CD8-positive, alpha-beta memory T cell (primary cell): ENCODE measurements around the gene TM9SF4. TPM values are rescaled to one million over a fixed set of nuclear protein-coding genes. Genes with fewer than 3 reads are reported as not detected.

Experiments
- CTCF ChIA-PET: fragments of 350-600 bp; sonication (Branson Sonifier 250); formaldehyde crosslinking; loops from one replicate; lab custom pipeline; 2021; ENCODE audit warnings: antibody characterized with exemption; lab: Charles Lee
- POLR2A ChIA-PET: fragments of 350-600 bp; sonication (Branson Sonifier 250); formaldehyde crosslinking; loops from one replicate; lab custom pipeline; 2021; ENCODE audit warnings: antibody characterized with exemption; lab: Charles Lee
- DNase-seq, 5 donors: peaks; one replicate each; pipeline versions ENCODE4 v3.0.0 to v3.0.0-alpha.2; 2020 to 2022; ENCODE audit warnings: mixed read lengths in 1 of 5
- H3K27ac ChIP-seq: one replicate; pipeline ENCODE4 v1.7.0; 2013; ENCODE audit warnings: low read depth, mild to moderate bottlenecking, low read length, moderate library complexity
- H3K27me3 ChIP-seq: 2 replicates; pipeline ENCODE4 v1.7.0; 2013; ENCODE audit warnings: low read length, mild to moderate bottlenecking; ENCODE audit not compliant: insufficient read depth, poor library complexity, severe bottlenecking
- H3K36me3 ChIP-seq: 2 replicates; pipeline ENCODE4 v1.7.0; 2013; ENCODE audit warnings: mild to moderate bottlenecking, low read length, moderate library complexity; ENCODE audit not compliant: insufficient read depth
- H3K4me1 ChIP-seq: 2 replicates; pipeline ENCODE4 v1.7.0; 2013; ENCODE audit warnings: mild to moderate bottlenecking, low read length, moderate library complexity; ENCODE audit not compliant: insufficient read depth
- H3K4me3 ChIP-seq: 2 replicates; pipeline ENCODE4 v1.7.0; 2013; ENCODE audit warnings: mild to moderate bottlenecking, low read length
- H3K9me3 ChIP-seq: 2 replicates; pipeline ENCODE4 v1.7.0; 2013; ENCODE audit warnings: mild to moderate bottlenecking, low read length
- H3K27ac Mint-ChIP-seq, 8 donors: one replicate each; pipeline ENCODE4 v1.8.0; 2020 to 2021; ENCODE audit warnings: mixed read lengths in 8 of 8, mild to moderate bottlenecking in 6 of 8, inconsistent platforms in 3 of 8, moderate library complexity in 3 of 8
- H3K27me3 Mint-ChIP-seq, 2 donors: one replicate each; pipeline ENCODE4 v1.8.0; 2020 to 2021; ENCODE audit warnings: mixed read lengths in 2 of 2, mild to moderate bottlenecking in 1 of 2, moderate library complexity in 1 of 2
- H3K36me3 Mint-ChIP-seq, 3 donors: one replicate each; pipeline ENCODE4 v1.8.0; 2020 to 2021; ENCODE audit warnings: mixed read lengths in 3 of 3, inconsistent platforms in 1 of 3, mild to moderate bottlenecking in 1 of 3
- H3K4me1 Mint-ChIP-seq, 3 donors: one replicate each; pipeline ENCODE4 v1.8.0; 2020 to 2021; ENCODE audit warnings: mixed read lengths in 3 of 3, inconsistent platforms in 1 of 3, mild to moderate bottlenecking in 1 of 3
- H3K4me3 Mint-ChIP-seq, 7 donors: one replicate each; pipeline ENCODE4 v1.8.0; 2020 to 2021; ENCODE audit warnings: mixed read lengths in 7 of 7, mild to moderate bottlenecking in 6 of 7, moderate library complexity in 4 of 7, inconsistent platforms in 2 of 7
- H3K9me3 Mint-ChIP-seq, 5 donors: one replicate each; pipeline ENCODE4 v1.8.0; 2020 to 2022; ENCODE audit warnings: mixed read lengths in 5 of 5, mild to moderate bottlenecking in 3 of 5, moderate library complexity in 2 of 5, inconsistent platforms in 1 of 5
- polyA plus RNA-seq: library from polyadenylated mRNA; unstranded; fragments of 300-500 nt; fragmentation: Illumina TruSeq; gene quantifications from one replicate; pipeline ENCODE4 v1.2.3, GENCODE V29; 2021
- total RNA-seq, 2 experiments: library from RNA; stranded (reverse); gene quantifications; one replicate each; pipeline ENCODE4 v1.2.3, GENCODE V29; 2021

TM9SF4 gene
- total and polyA plus RNA-seq, 3 experiments from 2014 or later, result 44.0 to 49.8 (median 48.0) TPM

DNA sequence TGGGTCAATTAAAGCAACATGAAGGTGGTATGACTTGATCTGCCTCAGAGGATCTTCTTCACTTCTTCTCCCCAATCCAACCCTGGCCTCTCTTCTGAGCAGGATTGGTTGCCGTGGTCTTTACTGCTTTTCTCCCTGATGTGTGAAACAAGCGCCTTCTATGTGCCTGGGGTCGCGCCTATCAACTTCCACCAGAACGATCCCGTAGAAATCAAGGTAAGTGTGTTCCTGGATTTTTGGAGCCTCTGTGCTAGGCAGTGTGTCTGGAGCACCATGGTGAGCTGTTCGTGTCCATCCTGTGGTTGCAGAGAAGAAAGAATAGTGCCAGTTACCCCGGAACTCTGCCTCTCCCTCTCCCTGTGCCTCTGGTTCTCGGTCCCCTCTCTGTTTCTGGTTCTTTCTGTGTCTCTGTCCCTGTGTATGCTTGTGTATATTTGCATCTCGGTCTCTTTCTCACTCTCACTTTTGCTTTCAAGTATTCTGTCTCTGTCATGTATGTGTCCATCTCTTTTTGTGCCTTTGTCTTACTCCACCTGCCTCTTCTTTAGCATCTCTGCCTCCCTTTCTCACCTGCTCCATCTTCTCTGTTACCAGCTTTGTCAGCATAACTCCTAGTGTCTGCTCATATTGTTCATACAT is 23.5 kb downstream of the TM9SF4 start:
- ChIA-PET POLR2A (no interaction called here), CTCF (no interaction called here)
- Mint-ChIP-seq H3K4me1 (peaks cover 18 to 38% (median 28%) of the 10 kb centered on the region in 3 donors), H3K36me3 (peaks cover 5 to 57% (median 15%) of the 10 kb centered on the region in 3 donors), H3K9me3 (no peaks in the 10 kb centered on the region), H3K4me3 (no peak overlapping the region), H3K27me3 (peaks cover 0 to 1% of the 10 kb centered on the region in 2 donors), H3K27ac (peak overlapping the region in 3 of 8 donors; percentile 8 to 62 (median 8))
- H3K4me3 ChIP-seq, result no peak overlapping the region
- H3K36me3 ChIP-seq, result peaks cover 26% of the 10 kb centered on the region
- no peak overlapping the region for H3K27ac ChIP-seq
- no peak for DNase-seq
- H3K9me3 ChIP-seq, result no peaks in the 10 kb centered on the region
- H3K27me3 ChIP-seq, result no peaks in the 10 kb centered on the region
- no peaks in the 10 kb centered on the region for H3K4me1 ChIP-seq

GRCh38 chr20:32134026-32134425 is 24.5 kb downstream of the TM9SF4 start:
- Mint-ChIP-seq H3K27ac (peak overlapping the region in 1 of 8 donors; percentile 26), H3K4me1 (peaks cover 18 to 38% (median 28%) of the 10 kb centered on the region in 3 donors), H3K4me3 (no peak overlapping the region), H3K9me3 (no peaks in the 10 kb centered on the region), H3K27me3 (peaks cover 0 to 1% of the 10 kb centered on the region in 2 donors), H3K36me3 (peaks cover 5 to 65% (median 17%) of the 10 kb centered on the region in 3 donors)
- no peaks in the 10 kb centered on the region for H3K9me3 ChIP-seq
- no peak overlapping the region for H3K27ac ChIP-seq
- DNase-seq, result no peak
- no peaks in the 10 kb centered on the region for H3K4me1 ChIP-seq
- H3K36me3 ChIP-seq, result peaks cover 30% of the 10 kb centered on the region
- ChIA-PET CTCF (no interaction called here), POLR2A (no interaction called here)
- no peaks in the 10 kb centered on the region for H3K27me3 ChIP-seq
- H3K4me3 ChIP-seq, result no peak overlapping the region

- Histone ChIP-seq H3K27ac (no peak overlapping the region), H3K4me1 (no peaks in the 10 kb centered on the region), H3K4me3 (no peak overlapping the region), H3K27me3 (no peaks in the 10 kb centered on the region), H3K36me3 (peaks cover 46% of the 10 kb centered on the region), H3K9me3 (no peaks in the 10 kb centered on the region)
- Mint-ChIP-seq H3K36me3 (peaks cover 11 to 77% (median 25%) of the 10 kb centered on the region in 3 donors), H3K27me3 (peaks cover 0 to 1% of the 10 kb centered on the region in 2 donors), H3K4me1 (peaks cover 14 to 24% (median 22%) of the 10 kb centered on the region in 3 donors), H3K4me3 (no peak overlapping the region), H3K27ac (peak overlapping the region in 4 of 8 donors; percentile 26 to 84 (median 53)), H3K9me3 (no peaks in the 10 kb centered on the region)
- ChIA-PET POLR2A (no interaction called here), CTCF (no interaction called here)
- DNase-seq, result no peak
Measured at GRCh38 chr20:32135983-32136515, 26.5 kb downstream of the TM9SF4 start.

- Mint-ChIP-seq H3K9me3 (no peaks in the 10 kb centered on the region), H3K27ac (no peak overlapping the region), H3K4me1 (peaks cover 0 to 5% (median 3%) of the 10 kb centered on the region in 3 donors), H3K4me3 (no peak overlapping the region), H3K36me3 (peaks cover 11 to 88% (median 30%) of the 10 kb centered on the region in 3 donors), H3K27me3 (peaks cover 0 to 1% of the 10 kb centered on the region in 2 donors)
- Histone ChIP-seq H3K4me3 (no peak overlapping the region), H3K36me3 (peaks cover 70% of the 10 kb centered on the region), H3K27ac (no peak overlapping the region), H3K27me3 (no peaks in the 10 kb centered on the region), H3K4me1 (no peaks in the 10 kb centered on the region), H3K9me3 (no peaks in the 10 kb centered on the region)
- DNase-seq, result no peak
- CTCF ChIA-PET, result no interaction called here
- POLR2A ChIA-PET, result no interaction called here
Measured at GRCh38 chr20:32138921-32139320, 29.4 kb downstream of the TM9SF4 start.

DNA sequence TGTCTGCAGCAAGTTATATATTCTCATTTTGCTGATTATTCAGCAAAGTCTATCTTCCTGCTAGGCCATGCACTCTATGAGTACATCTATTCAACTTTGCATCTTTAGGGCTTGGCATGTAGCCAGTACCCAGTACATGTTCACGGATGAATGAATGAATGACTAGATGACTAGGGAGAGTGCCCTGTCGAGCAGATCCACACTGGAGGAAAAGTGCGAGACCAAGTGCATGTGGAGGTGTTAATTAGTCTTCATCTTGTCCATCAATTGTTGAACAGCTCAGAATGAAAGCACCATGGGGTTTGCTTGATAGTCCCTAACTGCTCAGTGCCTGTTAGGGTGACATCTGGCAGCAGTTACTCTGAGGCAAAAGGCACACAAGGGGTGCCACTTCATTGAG is 30.4 kb downstream of the TM9SF4 start:
- Mint-ChIP-seq H3K4me1 (peaks cover 0 to 5% (median 3%) of the 10 kb centered on the region in 3 donors), H3K9me3 (no peaks in the 10 kb centered on the region), H3K27me3 (peaks cover 0 to 1% of the 10 kb centered on the region in 2 donors), H3K4me3 (no peak overlapping the region), H3K36me3 (peaks cover 15 to 93% (median 33%) of the 10 kb centered on the region in 3 donors), H3K27ac (peak overlapping the region in 2 of 8 donors; percentile 38 to 56)
- H3K36me3 ChIP-seq, result peaks cover 79% of the 10 kb centered on the region
- ChIA-PET POLR2A (no interaction called here), CTCF (no interaction called here)
- H3K4me3 ChIP-seq, result no peak overlapping the region
- no peaks in the 10 kb centered on the region for H3K9me3 ChIP-seq
- DNase-seq, result no peak
- H3K4me1 ChIP-seq, result no peaks in the 10 kb centered on the region
- H3K27ac ChIP-seq, result no peak overlapping the region
- H3K27me3 ChIP-seq, result no peaks in the 10 kb centered on the region

DNA sequence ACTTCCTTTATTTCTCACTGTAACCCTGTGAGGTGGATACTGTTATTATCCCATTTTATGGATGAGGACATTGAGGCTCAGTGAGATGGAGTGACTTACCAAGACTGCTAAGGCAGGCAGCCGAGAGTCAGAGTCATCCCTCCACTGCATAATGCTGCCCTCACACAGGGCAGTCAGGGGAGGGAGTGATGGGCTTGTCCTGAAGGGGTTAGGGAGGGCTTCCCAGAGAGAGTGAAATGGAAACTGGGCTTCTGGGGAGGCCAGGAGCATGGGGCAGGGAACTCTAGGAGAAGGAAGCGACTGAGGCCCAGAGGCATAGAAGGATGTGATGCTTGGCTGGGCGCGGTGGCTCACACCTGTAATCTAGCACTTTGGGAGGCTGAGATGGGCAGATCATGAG is 31.1 kb downstream of the TM9SF4 start:
- H3K27me3 Mint-ChIP-seq, result peaks cover 0 to 1% of the 10 kb centered on the region in 2 donors
- DNase-seq, result no peak
- H3K4me3 Mint-ChIP-seq, result no peak overlapping the region
- peak overlapping the region in 2 of 8 donors; percentile 17 to 74 for H3K27ac Mint-ChIP-seq
- Histone ChIP-seq H3K36me3 (peaks cover 82% of the 10 kb centered on the region), H3K27me3 (no peaks in the 10 kb centered on the region), H3K9me3 (no peaks in the 10 kb centered on the region), H3K4me3 (no peak overlapping the region), H3K27ac (no peak overlapping the region), H3K4me1 (no peaks in the 10 kb centered on the region)
- H3K36me3 Mint-ChIP-seq, result peaks cover 19 to 94% (median 36%) of the 10 kb centered on the region in 3 donors
- CTCF ChIA-PET, result no interaction called here
- POLR2A ChIA-PET, result no interaction called here
- peaks cover 0 to 5% (median 3%) of the 10 kb centered on the region in 3 donors for H3K4me1 Mint-ChIP-seq
- H3K9me3 Mint-ChIP-seq, result no peaks in the 10 kb centered on the region

- H3K4me1 Mint-ChIP-seq, result peaks cover 0 to 5% (median 3%) of the 10 kb centered on the region in 3 donors
- H3K9me3 ChIP-seq, result no peaks in the 10 kb centered on the region
- CTCF ChIA-PET, result no interaction called here
- H3K27ac Mint-ChIP-seq, result peak overlapping the region in 1 of 8 donors; percentile 81
- H3K4me3 Mint-ChIP-seq, result no peak overlapping the region
- no peaks in the 10 kb centered on the region for H3K4me1 ChIP-seq
- DNase-seq, result no peak
- H3K27ac ChIP-seq, result no peak overlapping the region
- H3K36me3 ChIP-seq, result peaks cover 82% of the 10 kb centered on the region
- peaks cover 0 to 1% of the 10 kb centered on the region in 2 donors for H3K27me3 Mint-ChIP-seq
- H3K36me3 Mint-ChIP-seq, result peaks cover 26 to 94% (median 42%) of the 10 kb centered on the region in 3 donors
- H3K9me3 Mint-ChIP-seq, result no peaks in the 10 kb centered on the region
- POLR2A ChIA-PET, result no interaction called here
- H3K4me3 ChIP-seq, result no peak overlapping the region
- no peaks in the 10 kb centered on the region for H3K27me3 ChIP-seq
Measured at GRCh38 chr20:32141465-32141980, 32.0 kb downstream of the TM9SF4 start.

- H3K4me1 Mint-ChIP-seq, result peaks cover 0 to 5% (median 3%) of the 10 kb centered on the region in 3 donors
- H3K27me3 ChIP-seq, result no peaks in the 10 kb centered on the region
- H3K4me1 ChIP-seq, result no peaks in the 10 kb centered on the region
- POLR2A ChIA-PET, result no interaction called here
- CTCF ChIA-PET, result no interaction called here
- H3K9me3 ChIP-seq, result no peaks in the 10 kb centered on the region
- DNase-seq, result no peak
- no peak overlapping the region for H3K27ac ChIP-seq
- H3K27me3 Mint-ChIP-seq, result peaks cover 0 to under 1% of the 10 kb centered on the region in 2 donors
- H3K4me3 Mint-ChIP-seq, result no peak overlapping the region
- H3K36me3 ChIP-seq, result peaks cover 81% of the 10 kb centered on the region
- H3K36me3 Mint-ChIP-seq, result peaks cover 26 to 94% (median 44%) of the 10 kb centered on the region in 3 donors
- H3K27ac Mint-ChIP-seq, result peak overlapping the region in 1 of 8 donors; percentile 66
- H3K9me3 Mint-ChIP-seq, result no peaks in the 10 kb centered on the region
- H3K4me3 ChIP-seq, result no peak overlapping the region
Measured at GRCh38 chr20:32142088-32142487, 32.6 kb downstream of the TM9SF4 start.
